Lower lobe of right lung (tissue), 2 donors: ENCODE measurements around the gene ZSCAN5B. TPM values are rescaled to one million over a fixed set of nuclear protein-coding genes. Genes with fewer than 3 reads are reported as not detected.

Experiments used
- ATAC-seq, 2 donors: fragments of 200-7000 bp; cut with Tn5 transposase; one replicate each; pipeline ENCODE4 v1.9.1; 2020 to 2022; ENCODE audit warnings: mild to moderate bottlenecking in 2 of 2, moderate library complexity in 2 of 2
- DNase-seq: peaks from one replicate; pipeline ENCODE4 v3.0.0-alpha.2; 2020
- H3K27ac ChIP-seq: fragments of 200-600 bp; one replicate; pipeline ENCODE4 v1.8.0; 2022
- H3K27me3 ChIP-seq: fragments of 200-600 bp; one replicate; pipeline ENCODE4 v1.8.0; 2022; ENCODE audit warnings: low read depth
- H3K36me3 ChIP-seq: fragments of 200-600 bp; one replicate; pipeline ENCODE4 v1.8.0; 2022; ENCODE audit warnings: mild to moderate bottlenecking
- H3K4me1 ChIP-seq: fragments of 200-600 bp; one replicate; pipeline ENCODE4 v1.8.0; 2022
- H3K4me3 ChIP-seq: fragments of 200-600 bp; one replicate; pipeline ENCODE4 v1.8.0; 2022; ENCODE audit warnings: mild to moderate bottlenecking
- H3K9me3 ChIP-seq: fragments of 200-600 bp; one replicate; pipeline ENCODE4 v1.8.0; 2022
- CTCF ChIP-seq: fragments of 200-600 bp; IDR thresholded peaks from one replicate; pipeline ENCODE4 v1.8.0; 2022; ENCODE audit warnings: antibody characterized with exemption, mild to moderate bottlenecking
- intact Hi-C: fragments of 100-400 bp; cut with DNase I; formaldehyde crosslinking; loops from one replicate; pipeline ENCODE4 v1.11.0; 2022
- total RNA-seq: library from RNA; stranded (reverse); fragmentation: NEBNext Ultra II Directional; extraction: Animal tissue kit (Norgen Biotek cat#: 25700); gene quantifications from one replicate; pipeline ENCODE4 v1.2.1, GENCODE V29; 2021
- donor health status: DM: no; HTN: yes; CAD: no; lungs with severe emphysema.

Gene ZSCAN5B
- total RNA-seq, 1 donor from 2014 or later, result not detected

- H3K27me3 ChIP-seq, result no peaks in the 10 kb centered on the region
- DNase-seq, result no peak
- intact Hi-C loops, result no loop called here
- TF ChIP-seq CTCF, result no peak
- no peak for ATAC-seq
- H3K9me3 ChIP-seq, result no peaks in the 10 kb centered on the region
- H3K4me3 ChIP-seq, result peak overlapping the region; percentile 22
- peaks cover 21% of the 10 kb centered on the region for H3K36me3 ChIP-seq
- peak overlapping the region; percentile 90 for H3K27ac ChIP-seq
- peaks cover 42% of the 10 kb centered on the region for H3K4me1 ChIP-seq
Observed at GRCh38 chr19:56142897-56143434, 54.6 kb downstream of the ZSCAN5B start.

GRCh38 chr19:56142087-56142787 is 55.3 kb downstream of the ZSCAN5B start:
- no peak for TF ChIP-seq CTCF
- peak; percentile 73 for DNase-seq
- Histone ChIP-seq H3K4me3 (peak overlapping the region; percentile 75), H3K4me1 (peaks cover 49% of the 10 kb centered on the region), H3K36me3 (peaks cover 13% of the 10 kb centered on the region), H3K27ac (peak overlapping the region; percentile 90), H3K9me3 (no peaks in the 10 kb centered on the region), H3K27me3 (no peaks in the 10 kb centered on the region)
- intact Hi-C loops, result no loop called here
- peak; percentile 29 to 37 for ATAC-seq

GRCh38 chr19:56141417-56141993 is 56.1 kb downstream of the ZSCAN5B start:
- Histone ChIP-seq H3K36me3 (peaks cover 6% of the 10 kb centered on the region), H3K4me3 (peak overlapping the region; percentile 75), H3K27ac (peak overlapping the region; percentile 90), H3K9me3 (no peaks in the 10 kb centered on the region), H3K27me3 (no peaks in the 10 kb centered on the region), H3K4me1 (peaks cover 52% of the 10 kb centered on the region)
- TF ChIP-seq CTCF, result no peak
- intact Hi-C loops, result no loop called here
- DNase-seq, result no peak
- no peak for ATAC-seq

GRCh38 chr19:56140583-56141416 is 56.8 kb downstream of the ZSCAN5B start, which contains the start of gene ZNF444:
Gene ZNF444 (plus strand): TSS chr19:56141287. CDS start chr19:56146912, 5,625 bp downstream.
- Histone ChIP-seq H3K36me3 (no peaks in the 10 kb centered on the region), H3K9me3 (no peaks in the 10 kb centered on the region), H3K27me3 (no peaks in the 10 kb centered on the region), H3K27ac (peak within 1 kb of the TSS; percentile 90), H3K4me1 (peaks cover 52% of the 10 kb centered on the region), H3K4me3 (peak within 1 kb of the TSS; percentile 75)
- intact Hi-C loops, result no loop called here
- no peak for TF ChIP-seq CTCF
- ATAC-seq, result peak; percentile 89 to 94
- peak; percentile 98 for DNase-seq

GRCh38 chr19:56139847-56140582 is 57.6 kb downstream of the ZSCAN5B start:
- DNase-seq (no peak), ATAC-seq (no peak)
- Histone ChIP-seq H3K4me3 (peak overlapping the region; percentile 75), H3K27me3 (no peaks in the 10 kb centered on the region), H3K9me3 (no peaks in the 10 kb centered on the region), H3K36me3 (no peaks in the 10 kb centered on the region), H3K27ac (peak overlapping the region; percentile 90), H3K4me1 (peaks cover 52% of the 10 kb centered on the region)
- intact Hi-C loops, result no loop called here
- no peak for TF ChIP-seq CTCF
